ENCODE results near the gene OSBPL8.

OSBPL8 gene

DNA sequence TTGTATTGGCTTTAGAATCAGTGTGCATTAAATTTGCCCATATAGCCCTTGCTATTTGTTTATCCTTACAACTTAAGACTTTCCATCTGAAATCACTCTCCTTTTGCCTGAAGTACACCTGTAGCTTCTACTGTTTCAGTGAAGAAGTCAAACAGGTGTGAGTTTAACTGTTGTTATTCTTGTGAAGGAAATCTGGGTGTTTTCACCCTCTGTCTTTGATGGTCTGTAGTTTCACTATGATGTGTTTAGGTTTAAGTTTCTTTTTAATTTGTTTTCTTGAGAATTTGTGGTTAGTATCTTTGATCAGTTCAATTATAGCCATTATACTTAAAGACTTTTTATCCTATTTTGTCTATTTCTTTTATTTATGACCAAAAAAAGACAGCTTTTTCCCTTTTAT, 142.5 kb downstream of the OSBPL8 start:
- Histone ChIP-seq H3K36me3 (ENCODE audit: control insufficient read depth in 2 of 2, insufficient read depth in 1 of 2, low read length in 2 of 2) (no peaks in the 10 kb centered on the region), H3K4me3 (ENCODE audit: low read depth, low read length) (no peak overlapping the region), H3K27ac (ENCODE audit: extremely low read depth, low read depth, low read length) (no peak overlapping the region), H3K9me3 (ENCODE audit: control insufficient read depth, insufficient read depth, low read depth, low read length) (no peaks in the 10 kb centered on the region), H3K4me1 (ENCODE audit: control insufficient read depth, insufficient read depth, low read length) (peaks cover 17% of the 10 kb centered on the region)
- CTCF ChIA-PET: no interaction called here
- TF ChIP-seq, protein P1, sequence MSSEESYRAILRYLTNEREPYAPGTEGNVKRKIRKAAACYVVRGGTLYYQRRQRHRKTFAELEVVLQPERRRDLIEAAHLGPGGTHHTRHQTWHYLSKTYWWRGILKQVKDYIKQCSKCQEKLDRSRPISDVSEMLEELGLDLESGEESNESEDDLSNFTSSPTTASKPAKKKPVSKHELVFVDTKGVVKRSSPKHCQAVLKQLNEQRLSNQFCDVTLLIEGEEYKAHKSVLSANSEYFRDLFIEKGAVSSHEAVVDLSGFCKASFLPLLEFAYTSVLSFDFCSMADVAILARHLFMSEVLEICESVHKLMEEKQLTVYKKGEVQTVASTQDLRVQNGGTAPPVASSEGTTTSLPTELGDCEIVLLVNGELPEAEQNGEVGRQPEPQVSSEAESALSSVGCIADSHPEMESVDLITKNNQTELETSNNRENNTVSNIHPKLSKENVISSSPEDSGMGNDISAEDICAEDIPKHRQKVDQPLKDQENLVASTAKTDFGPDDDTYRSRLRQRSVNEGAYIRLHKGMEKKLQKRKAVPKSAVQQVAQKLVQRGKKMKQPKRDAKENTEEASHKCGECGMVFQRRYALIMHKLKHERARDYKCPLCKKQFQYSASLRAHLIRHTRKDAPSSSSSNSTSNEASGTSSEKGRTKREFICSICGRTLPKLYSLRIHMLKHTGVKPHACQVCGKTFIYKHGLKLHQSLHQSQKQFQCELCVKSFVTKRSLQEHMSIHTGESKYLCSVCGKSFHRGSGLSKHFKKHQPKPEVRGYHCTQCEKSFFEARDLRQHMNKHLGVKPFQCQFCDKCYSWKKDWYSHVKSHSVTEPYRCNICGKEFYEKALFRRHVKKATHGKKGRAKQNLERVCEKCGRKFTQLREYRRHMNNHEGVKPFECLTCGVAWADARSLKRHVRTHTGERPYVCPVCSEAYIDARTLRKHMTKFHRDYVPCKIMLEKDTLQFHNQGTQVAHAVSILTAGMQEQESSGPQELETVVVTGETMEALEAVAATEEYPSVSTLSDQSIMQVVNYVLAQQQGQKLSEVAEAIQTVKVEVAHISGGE (tag by site-specific recombination; conservative IDR thresholded peaks at IDR 0.05; ENCODE audit: low read depth): no peak
- TF ChIP-seq SCRT2 (tag by site-specific recombination; IDR thresholded peaks at IDR 0.05): peak; percentile 81
- peak; percentile 53; the same call in 1 of the 2 replicates for TF ChIP-seq SCRT1 (tag by site-specific recombination; IDR thresholded peaks at IDR 0.05; ENCODE audit: borderline replicate concordance)
- POLR2A ChIA-PET: no interaction called here

DNA sequence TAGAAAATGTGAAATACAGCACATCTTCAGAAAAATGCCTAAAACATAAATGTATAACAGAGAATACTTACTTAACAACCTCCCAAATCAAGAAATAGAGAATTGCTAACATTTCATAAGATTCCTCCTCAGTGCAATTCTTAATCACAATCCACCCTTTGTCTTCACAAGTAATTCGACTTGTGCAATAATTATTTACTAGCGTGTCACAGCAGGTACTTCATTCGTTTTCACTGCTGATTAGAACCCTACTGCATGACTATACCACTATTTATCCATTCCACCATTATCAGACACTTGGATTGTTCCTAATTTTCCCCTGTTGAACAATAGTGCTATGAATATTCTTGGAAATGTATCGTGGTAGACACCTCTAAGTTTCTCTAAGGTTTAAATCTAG, 146.4 kb downstream of the OSBPL8 start:
- ChIA-PET POLR2A (no interaction called here), CTCF (no interaction called here)
- H3K36me3 ChIP-seq (ENCODE audit: control insufficient read depth in 2 of 2, insufficient read depth in 1 of 2, low read length in 2 of 2): no peaks in the 10 kb centered on the region
- H3K4me1 ChIP-seq (ENCODE audit: control insufficient read depth, insufficient read depth, low read length): no peaks in the 10 kb centered on the region
- H3K27ac ChIP-seq (ENCODE audit: extremely low read depth, low read depth, low read length): no peak overlapping the region
- no peaks in the 10 kb centered on the region for H3K9me3 ChIP-seq (ENCODE audit: control insufficient read depth, insufficient read depth, low read depth, low read length)
- no peak overlapping the region for H3K4me3 ChIP-seq (ENCODE audit: low read depth, low read length)
- TF ChIP-seq, protein P2, sequence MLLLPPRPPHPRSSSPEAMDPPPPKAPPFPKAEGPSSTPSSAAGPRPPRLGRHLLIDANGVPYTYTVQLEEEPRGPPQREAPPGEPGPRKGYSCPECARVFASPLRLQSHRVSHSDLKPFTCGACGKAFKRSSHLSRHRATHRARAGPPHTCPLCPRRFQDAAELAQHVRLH (tag by site-specific recombination; IDR thresholded peaks at IDR 0.05): no peak
- no peak for TF ChIP-seq SETDB1 (IDR thresholded peaks at IDR 0.05; ENCODE audit: insufficient read length, low read length)
- no peak for TF ChIP-seq ZNF354C (tag by site-specific recombination; IDR thresholded peaks at IDR 0.05; ENCODE audit: borderline replicate concordance, low read depth)
- TF ChIP-seq ZNF423 (tag by site-specific recombination; IDR thresholded peaks at IDR 0.05): no peak
- no peak for TF ChIP-seq ZNF596 (tag by site-specific recombination; IDR thresholded peaks at IDR 0.05)
- no peak for TF ChIP-seq ZNF223 (tag by site-specific recombination; IDR thresholded peaks at IDR 0.05)
- no peak for TF ChIP-seq KLF1 (tag by site-specific recombination; IDR thresholded peaks at IDR 0.05)
- TF ChIP-seq, protein P3, sequence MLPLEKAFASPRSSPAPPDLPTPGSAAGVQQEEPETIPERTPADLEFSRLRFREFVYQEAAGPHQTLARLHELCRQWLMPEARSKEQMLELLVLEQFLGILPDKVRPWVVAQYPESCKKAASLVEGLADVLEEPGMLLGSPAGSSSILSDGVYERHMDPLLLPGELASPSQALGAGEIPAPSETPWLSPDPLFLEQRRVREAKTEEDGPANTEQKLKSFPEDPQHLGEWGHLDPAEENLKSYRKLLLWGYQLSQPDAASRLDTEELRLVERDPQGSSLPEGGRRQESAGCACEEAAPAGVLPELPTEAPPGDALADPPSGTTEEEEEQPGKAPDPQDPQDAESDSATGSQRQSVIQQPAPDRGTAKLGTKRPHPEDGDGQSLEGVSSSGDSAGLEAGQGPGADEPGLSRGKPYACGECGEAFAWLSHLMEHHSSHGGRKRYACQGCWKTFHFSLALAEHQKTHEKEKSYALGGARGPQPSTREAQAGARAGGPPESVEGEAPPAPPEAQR (tag by site-specific recombination; IDR thresholded peaks at IDR 0.05): no peak
- TF ChIP-seq, protein P4, sequence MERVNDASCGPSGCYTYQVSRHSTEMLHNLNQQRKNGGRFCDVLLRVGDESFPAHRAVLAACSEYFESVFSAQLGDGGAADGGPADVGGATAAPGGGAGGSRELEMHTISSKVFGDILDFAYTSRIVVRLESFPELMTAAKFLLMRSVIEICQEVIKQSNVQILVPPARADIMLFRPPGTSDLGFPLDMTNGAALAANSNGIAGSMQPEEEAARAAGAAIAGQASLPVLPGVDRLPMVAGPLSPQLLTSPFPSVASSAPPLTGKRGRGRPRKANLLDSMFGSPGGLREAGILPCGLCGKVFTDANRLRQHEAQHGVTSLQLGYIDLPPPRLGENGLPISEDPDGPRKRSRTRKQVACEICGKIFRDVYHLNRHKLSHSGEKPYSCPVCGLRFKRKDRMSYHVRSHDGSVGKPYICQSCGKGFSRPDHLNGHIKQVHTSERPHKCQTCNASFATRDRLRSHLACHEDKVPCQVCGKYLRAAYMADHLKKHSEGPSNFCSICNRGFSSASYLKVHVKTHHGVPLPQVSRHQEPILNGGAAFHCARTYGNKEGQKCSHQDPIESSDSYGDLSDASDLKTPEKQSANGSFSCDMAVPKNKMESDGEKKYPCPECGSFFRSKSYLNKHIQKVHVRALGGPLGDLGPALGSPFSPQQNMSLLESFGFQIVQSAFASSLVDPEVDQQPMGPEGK (tag by site-specific recombination; IDR thresholded peaks at IDR 0.05): no peak
- TF ChIP-seq ZNF558 (tag by site-specific recombination; IDR thresholded peaks at IDR 0.05): no peak
- no peak for TF ChIP-seq ZNF776 (tag by site-specific recombination; IDR thresholded peaks at IDR 0.05; ENCODE audit: borderline replicate concordance)
- no peak for TF ChIP-seq ZNF37A (tag by site-specific recombination; IDR thresholded peaks at IDR 0.05)
- TF ChIP-seq ZNF501 (tag by site-specific recombination; IDR thresholded peaks at IDR 0.05): no peak
- no peak for TF ChIP-seq ZNF292 (tag by site-specific recombination; IDR thresholded peaks at IDR 0.05; ENCODE audit: borderline replicate concordance, low read depth)
- TF ChIP-seq GLIS1 (tag by site-specific recombination; IDR thresholded peaks at IDR 0.05): no peak
- no peak for TF ChIP-seq ZNF521 (tag by site-specific recombination; IDR thresholded peaks at IDR 0.05)
- TF ChIP-seq TCF7L2 (IDR thresholded peaks at IDR 0.05; ENCODE audit: borderline replicate concordance, low read depth, low read length): no peak
- TF ChIP-seq ZNF560 (tag by site-specific recombination; IDR thresholded peaks at IDR 0.05; ENCODE audit: borderline replicate concordance): no peak
- TF ChIP-seq FEZF1 (tag by site-specific recombination; IDR thresholded peaks at IDR 0.05): no peak

All from HEK293 (cell line).